Activated CD4-positive, alpha-beta T cell treated with anti-CD3 and anti-CD28 coated beads, Interleukin-2, amount 50 U/mL, for 24 hours (primary cell): ENCODE measurements around the gene MAPRE3.

ENCODE experiments used
- DNase-seq, 2 donors: peaks; one replicate each; pipeline ENCODE4 v3.0.0-alpha.2; 2020; ENCODE audit warnings: low read depth in 1 of 2, low spot score in 1 of 2

The MAPRE3 gene

GRCh38 chr2:26982102-26982742 is 11.8 kb downstream of the MAPRE3 start:
- no peak for DNase-seq

DNA sequence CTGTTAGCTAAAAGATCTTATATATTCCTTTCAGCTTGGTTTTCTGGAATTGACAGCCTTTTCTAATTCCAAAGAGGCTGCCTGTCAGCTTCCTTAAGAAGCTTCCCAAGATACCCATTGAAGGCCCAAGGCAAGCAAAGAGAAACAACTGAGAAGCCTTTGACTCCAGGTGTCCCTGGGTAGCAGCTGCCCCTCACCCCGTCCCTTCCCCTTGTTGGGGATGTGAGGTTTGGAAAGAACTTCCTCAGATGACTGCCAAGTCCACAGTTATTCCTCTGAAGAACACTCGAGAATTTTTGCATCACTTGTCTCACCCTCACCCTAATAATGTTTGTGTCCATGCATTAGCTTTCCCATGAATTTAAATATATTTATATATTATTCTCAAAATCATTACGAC is 13.3 kb downstream of the MAPRE3 start:
- DNase-seq = no peak

GRCh38 chr2:26985807-26986206 is 15.4 kb downstream of the MAPRE3 start:
- no peak for DNase-seq

DNA sequence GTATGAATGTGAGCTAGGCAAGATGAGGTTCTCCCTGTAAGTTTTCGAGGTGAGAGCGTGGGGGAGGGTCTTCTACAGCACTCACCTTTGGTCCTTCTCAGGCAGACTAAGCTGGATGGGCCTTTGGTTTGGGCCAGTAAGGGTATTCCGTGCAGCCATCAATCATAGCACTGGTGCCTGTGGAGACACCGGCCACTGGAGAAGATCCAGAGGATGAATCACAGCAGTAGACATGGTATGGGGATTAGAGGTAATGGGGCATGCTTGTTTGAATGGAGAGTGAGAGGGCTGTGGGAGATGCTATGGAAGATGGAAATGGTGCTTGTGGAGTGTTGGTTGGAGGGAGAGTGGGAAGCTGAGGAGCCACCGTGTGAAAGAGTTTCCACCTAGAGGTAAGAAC is 16.1 kb downstream of the MAPRE3 start:
- DNase-seq = no peak

DNA sequence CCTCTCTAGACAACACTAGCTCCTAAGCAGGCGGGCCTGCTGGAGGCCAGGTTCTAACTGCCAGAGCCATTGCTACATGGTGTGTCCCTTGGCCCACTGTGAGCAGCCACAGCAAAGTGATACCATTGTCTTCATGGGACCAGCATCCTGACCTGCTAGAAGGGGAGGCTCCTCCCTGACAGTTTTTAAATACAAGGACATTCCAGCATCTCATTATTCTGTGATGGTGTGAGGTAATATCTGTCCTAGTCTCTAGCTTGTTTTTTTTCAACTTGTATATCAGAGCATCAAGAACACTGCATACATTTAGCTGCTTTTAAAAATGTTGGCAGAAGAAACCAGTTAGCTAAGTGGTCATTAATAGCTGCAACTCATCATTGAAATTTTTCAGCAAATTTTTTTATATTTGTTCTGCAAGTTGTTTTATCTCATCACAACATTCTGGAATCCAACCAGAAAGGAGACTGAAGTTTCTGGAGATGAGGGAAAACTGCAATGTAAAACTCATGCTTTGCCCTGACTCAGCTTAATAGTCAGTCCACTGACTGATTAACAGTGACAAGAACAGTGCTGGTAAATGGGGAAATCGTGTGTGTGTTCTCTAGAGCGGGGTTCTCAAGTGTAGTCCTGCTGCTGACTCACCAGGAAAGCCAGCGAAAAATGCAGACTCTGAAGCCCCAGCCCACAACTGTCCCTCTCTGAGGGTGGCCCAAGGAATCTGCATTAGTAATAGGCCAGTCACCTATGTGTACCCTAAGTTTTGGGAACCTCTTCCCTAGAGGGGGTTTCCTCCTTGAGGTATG is 17.8 kb downstream of the MAPRE3 start:
- DNase-seq = no peak

GRCh38 chr2:26989156-26989555 is 18.7 kb downstream of the MAPRE3 start:
- no peak for DNase-seq

- DNase-seq = no peak
Measured at GRCh38 chr2:26991717-26992116, 21.3 kb downstream of the MAPRE3 start.

DNA sequence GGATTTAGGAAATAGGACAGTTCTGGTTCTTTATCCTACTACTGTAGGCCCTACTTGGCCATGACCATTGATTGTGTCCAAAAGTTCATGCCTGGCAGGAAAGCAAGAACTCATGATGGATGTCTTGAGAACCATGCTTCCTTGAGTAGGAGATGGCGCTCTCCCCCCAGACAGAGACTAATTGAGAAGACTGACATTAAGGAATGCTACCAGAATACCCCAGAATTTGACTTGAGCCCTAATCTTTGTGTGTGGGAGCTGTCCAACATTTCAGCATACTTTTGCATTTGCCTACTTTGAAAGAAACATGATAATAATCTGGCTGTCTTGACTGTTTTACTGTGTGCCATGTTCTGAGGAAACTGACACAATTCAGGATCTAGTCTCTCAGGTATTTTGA is 23.3 kb downstream of the MAPRE3 start:
- no peak for DNase-seq

- no peak for DNase-seq
Measured at GRCh38 chr2:26994983-26995382, 24.5 kb downstream of the MAPRE3 start.

- DNase-seq = no peak
Measured at GRCh38 chr2:26997394-26997793, 27.0 kb downstream of the MAPRE3 start.

GRCh38 chr2:26998323-26998722 is 27.9 kb downstream of the MAPRE3 start:
- no peak for DNase-seq

GRCh38 chr2:27000228-27000627 is 29.8 kb downstream of the MAPRE3 start:
- DNase-seq = no peak

GRCh38 chr2:27000995-27001394 is 30.6 kb downstream of the MAPRE3 start:
- DNase-seq = no peak

DNA sequence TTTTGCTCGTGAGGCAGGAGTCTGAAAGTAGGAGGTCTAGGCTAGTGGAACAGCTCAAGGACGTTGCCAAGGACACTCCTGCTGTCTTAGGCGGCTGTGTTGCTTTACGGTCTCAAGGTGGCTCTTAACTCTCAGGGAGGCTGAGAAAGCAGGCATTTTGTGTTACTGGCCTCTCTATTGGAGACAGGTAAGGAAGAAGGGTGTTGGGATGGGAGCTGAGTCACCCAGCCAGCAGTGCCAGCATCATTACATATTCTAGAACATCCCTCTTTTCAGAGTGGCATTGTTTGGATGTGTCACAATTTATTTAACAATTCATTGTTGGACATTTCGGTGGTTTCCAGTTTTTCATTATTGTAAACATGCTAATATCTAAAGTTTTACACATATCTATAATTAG is 31.5 kb downstream of the MAPRE3 start:
- DNase-seq = no peak

DNA sequence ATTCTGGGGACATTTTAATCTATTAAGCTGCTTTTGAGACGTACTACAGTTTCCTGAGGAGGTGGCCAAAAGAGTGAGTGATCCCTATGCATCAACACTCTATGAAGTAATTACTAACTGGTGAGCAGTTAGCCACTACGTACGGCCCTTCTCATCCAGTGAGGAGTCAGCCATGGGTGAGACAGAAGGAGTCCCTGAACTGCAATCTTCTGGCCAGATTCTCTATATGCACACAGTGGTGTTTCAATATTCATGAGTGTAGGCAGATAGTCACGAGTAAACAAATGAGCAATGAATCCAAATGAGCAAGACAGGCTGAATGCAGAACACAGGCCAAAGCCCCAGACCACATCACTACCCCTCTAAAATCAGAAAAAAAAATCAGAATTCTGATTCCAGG is 32.6 kb downstream of the MAPRE3 start:
- no peak for DNase-seq

DNA sequence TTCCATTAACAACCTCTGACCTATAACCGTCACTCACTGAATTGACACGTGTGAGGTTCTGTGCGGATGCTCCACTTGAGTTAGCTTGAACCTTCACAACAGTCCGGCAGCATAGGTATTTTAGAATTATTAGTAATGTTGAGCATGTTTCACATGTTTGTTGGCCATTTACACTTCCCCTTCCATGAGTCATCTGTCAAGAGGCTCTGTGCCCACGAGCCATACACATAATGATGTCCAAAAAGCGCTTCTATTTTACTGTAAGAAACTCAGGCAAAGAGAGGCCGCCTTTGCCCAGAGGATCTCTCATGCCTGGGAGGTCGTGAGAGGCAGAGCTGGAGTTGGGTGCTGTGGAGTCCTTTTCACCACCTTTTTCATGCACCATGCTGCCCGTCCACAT is 33.4 kb downstream of the MAPRE3 start:
- DNase-seq = no peak

GRCh38 chr2:27006602-27007415 is 36.4 kb downstream of the MAPRE3 start:
- no peak for DNase-seq

DNA sequence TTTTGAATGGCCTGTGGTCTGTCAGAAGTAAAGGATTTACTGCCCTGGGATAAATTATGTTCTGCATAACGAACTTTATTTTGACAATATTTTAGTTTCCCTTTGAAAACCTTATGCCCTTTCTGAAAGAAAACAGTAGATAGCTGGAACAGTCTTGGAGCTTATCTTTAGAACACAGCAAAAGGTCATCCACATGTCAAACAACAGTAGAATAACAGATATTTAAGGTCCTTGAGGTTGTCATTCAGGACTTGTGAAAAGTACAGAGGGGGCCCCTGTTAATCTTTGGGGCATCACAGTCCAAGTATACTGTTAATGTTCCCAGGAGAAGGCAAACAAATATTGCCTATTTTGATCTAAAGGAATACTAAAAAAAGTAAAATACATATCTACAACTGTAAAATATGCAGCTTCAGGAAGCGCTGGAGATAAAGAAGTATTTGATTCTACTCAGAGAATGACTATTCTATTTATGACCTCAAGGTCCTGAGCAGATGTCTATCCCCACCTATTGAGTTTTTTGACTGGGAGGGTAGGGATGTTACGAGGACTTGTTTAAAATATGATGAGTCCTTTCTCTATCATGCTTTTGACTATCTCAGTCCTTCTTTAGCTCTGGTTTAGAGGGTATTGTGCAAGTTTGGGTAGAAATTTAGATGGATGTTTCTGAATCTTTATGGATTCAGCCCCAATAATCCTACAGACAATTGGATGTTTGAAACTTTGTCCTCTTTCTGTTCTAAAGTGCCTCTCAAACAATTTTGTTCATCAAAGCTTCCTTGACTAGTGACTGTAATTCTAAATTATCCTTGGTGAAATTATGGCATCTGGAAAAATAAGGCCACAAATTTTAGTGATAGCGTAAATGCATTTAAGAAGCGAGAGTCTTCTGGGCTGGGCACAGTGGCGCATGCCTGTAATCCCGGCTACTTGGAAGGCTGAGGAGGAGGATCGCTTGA is 37.3 kb downstream of the MAPRE3 start:
- DNase-seq = no peak

DNA sequence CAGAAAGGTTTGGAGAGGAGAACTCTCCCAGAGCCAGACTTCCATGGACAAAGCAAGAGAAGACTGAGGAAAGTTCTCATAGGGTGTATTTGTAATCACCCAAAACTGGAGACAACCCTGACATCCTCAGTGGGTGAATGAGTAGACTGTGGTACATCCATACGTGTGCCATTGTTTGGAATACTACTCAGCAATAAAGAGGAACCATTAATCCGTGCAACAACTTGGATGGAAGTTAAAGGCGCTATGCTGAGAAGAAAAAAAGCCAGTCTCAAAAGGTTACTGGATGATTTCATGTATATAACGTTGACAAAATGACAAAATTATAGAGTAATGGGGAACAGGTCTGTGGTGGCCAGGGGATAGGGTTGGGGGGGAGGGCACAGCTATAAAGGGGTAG is 38.2 kb downstream of the MAPRE3 start:
- no peak for DNase-seq

DNA sequence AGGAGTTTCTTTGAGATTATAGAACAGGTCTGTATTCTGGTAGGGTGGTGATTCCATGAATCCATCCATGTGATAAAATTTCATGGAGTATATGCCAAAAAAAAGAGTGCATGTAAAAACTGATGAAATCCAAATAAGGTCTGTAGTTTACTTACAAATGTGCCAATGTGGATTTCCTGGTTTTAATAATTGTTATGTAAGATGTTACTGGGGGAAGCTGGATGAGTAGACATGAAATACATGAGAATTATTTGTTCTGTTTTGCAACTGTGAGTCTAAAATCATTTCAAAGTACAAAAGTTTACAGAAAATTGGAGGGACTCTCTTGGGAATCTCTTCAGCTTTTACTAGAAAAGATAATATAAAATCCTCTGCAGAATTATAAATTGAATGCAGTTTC is 38.6 kb downstream of the MAPRE3 start:
- no peak for DNase-seq

DNA sequence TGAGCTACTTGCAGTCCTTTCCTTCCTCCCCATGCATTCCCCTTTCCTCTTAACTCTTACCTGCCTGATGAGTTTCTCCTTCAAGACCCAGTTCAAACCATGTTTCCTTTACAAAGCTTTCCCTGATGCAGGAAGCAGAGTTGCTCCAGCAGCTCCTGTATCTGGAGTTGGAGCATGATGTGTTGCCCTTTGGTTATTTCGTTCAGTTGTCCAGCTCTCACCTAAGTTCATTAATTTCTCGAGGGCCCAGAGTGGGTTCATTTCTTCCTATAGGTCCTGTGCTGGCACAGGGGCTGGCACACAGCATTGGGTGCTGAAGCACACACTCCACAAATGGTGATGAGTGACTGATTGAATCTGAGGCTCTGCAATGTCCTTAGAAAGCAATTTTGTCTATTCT is 39.3 kb downstream of the MAPRE3 start:
- DNase-seq = no peak
